Thyroid gland (tissue), 4 donors: Measurements from ENCODE around the gene MYADML2. TPM values are rescaled to one million over a fixed set of nuclear protein-coding genes. Genes with fewer than 3 reads are reported as not detected.

Experiments
- DNase-seq, 2 donors: peaks; one replicate each; pipeline ENCODE4 v3.0.0-alpha.2; 2019
- H3K27ac ChIP-seq, 3 donors: fragments of 200-600 bp; sonication (generic); 1 replicate in 2 of 3; 2 replicates in 1 of 3; pipeline ENCODE4 v1.5.1; 2016 to 2019; ENCODE audit warnings: mild to moderate bottlenecking in 1 of 3, moderate library complexity in 1 of 3
- H3K27me3 ChIP-seq: fragments of 200-600 bp; sonication (generic); one replicate; pipeline ENCODE4 v1.5.1; 2019
- H3K36me3 ChIP-seq, 2 donors: fragments of 200-600 bp; sonication (generic); one replicate each; pipeline ENCODE4 v1.5.1; 2016 to 2019
- H3K4me1 ChIP-seq, 2 donors: fragments of 200-600 bp; sonication (generic); one replicate each; pipeline ENCODE4 v1.5.1; 2017 to 2019
- H3K4me3 ChIP-seq, 3 donors: fragments of 200-600 bp; sonication (generic); replicated peaks in 1 of 3; 1 replicate in 2 of 3; 2 replicates in 1 of 3; pipeline ENCODE4 v1.5.1; 2016; ENCODE audit warnings: mild to moderate bottlenecking in 1 of 3
- H3K9me3 ChIP-seq: fragments of 200-600 bp; sonication (generic); one replicate; pipeline ENCODE4 v1.5.1; 2017
- CTCF ChIP-seq, 6 experiments: fragments of 200-600 bp in 3 of 6; fragments of 450-650 bp in 3 of 6; sonication (generic) in 3 of 6; IDR thresholded peaks; one replicate each; pipeline ENCODE4 v1.5.1; 2016 to 2019; ENCODE audit warnings: antibody characterized with exemption in 6 of 6, mild to moderate bottlenecking in 2 of 6, inconsistent platforms in 1 of 6, moderate library complexity in 1 of 6
- POLR2A ChIP-seq, 2 donors: fragments of 450-650 bp; IDR thresholded peaks; one replicate each; pipeline ENCODE4 v1.6.1; 2017; ENCODE audit warnings: antibody characterized with exemption in 2 of 2, mild to moderate bottlenecking in 2 of 2, moderate library complexity in 1 of 2
- WGBS, 2 donors: methylation state at CpG; one replicate each; pipeline ENCODE4 v1.1.5; 2017; 5-methylcytosine and 5-hydroxymethylcytosine counted together
- intact Hi-C: fragments of 100-400 bp; cut with DNase I; formaldehyde crosslinking; loops from one replicate; pipeline ENCODE4 v1.15.1; 2023
- total RNA-seq, 4 donors: library from RNA; depleted of rRNA; stranded (reverse); fragments of >200 nt; gene quantifications; one replicate each; pipeline ENCODE4 v1.2.3, GENCODE V29; 2016

The MYADML2 gene
- total RNA-seq, 4 donors from 2014 or later: not detected

DNA sequence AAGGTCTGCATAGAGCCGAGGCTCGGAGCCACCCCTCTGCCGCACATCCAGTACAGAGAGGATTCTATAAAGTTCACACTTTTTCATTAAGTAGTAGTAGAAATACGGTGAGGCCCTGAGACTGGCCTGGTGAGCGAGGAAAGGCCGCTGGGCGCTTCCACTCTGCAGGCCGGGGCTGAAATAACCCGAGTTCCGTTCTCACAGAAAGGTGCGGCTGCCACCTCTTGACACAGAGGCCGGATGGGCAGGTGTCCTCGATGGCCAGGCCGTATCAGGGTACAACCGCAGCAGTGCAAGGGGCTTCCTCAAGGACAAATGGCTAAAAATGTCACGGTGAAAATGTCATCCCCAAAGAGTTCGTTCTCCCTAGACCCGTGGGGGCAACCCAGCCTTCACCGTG lies 35.1 kb downstream of the MYADML2 start:
- TF ChIP-seq POLR2A (IDR thresholded peaks at IDR 0.05) (no peak), CTCF (IDR thresholded peaks at IDR 0.05) (no peak)

DNA sequence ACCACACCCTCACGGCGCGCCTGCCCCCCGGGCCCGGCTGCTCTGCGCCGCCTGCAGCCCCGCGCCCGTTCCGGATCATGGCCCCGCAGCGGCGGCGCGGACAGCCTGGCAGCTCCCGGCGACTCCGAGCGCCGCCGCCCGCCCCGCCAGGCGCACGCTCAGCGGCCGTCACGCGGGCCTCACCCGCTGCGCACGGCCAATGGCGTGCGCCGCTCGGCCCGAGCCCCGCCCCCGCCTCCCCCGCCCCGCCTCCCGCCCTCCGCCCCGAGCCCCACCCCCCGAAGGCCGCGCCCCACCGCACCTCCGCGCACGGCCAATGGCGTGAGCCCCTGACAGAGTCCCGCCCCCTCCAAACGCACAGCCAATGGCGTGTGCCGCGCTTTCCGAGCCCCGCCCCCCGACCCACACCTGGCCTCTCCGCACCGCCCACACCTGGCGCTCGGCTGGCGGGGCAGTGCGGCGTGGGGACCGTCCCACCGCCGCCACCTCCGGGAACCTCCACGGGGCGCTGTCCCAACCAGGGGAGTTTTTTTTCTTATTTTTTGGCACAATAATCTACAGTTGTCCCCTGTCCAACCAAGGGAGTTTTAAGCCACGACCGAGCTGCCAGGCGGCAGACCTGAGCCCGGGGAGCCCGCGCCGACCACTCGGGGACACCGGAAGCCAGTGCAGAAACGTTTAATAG lies 35.6 kb downstream of the MYADML2 start, which contains the start of gene PCYT2:
Gene PCYT2, minus strand, starts transcription at position 123 of the 685 bp plus-strand sequence. Its CDS starts 44 bp downstream, at position 79.
- peaks cover 24 to 32% of the 10 kb centered on the region in 2 donors for H3K36me3 ChIP-seq
- peaks cover 14 to 19% of the 10 kb centered on the region in 2 donors for H3K4me1 ChIP-seq
- H3K27ac ChIP-seq: peak within 1 kb of the TSS in 1 of 3 donors; percentile 36
- H3K9me3 ChIP-seq: no peaks in the 10 kb centered on the region
- TF ChIP-seq POLR2A (IDR thresholded peaks at IDR 0.05): peak in 1 of 2 donors; percentile 57
- peak in 2 of 6 experiments; percentile 21 to 22 for TF ChIP-seq CTCF (IDR thresholded peaks at IDR 0.05)
- peak; percentile 95 to 97 for DNase-seq
- peak within 1 kb of the TSS; percentile 55 to 69 (median 68) for H3K4me3 ChIP-seq
- intact Hi-C loops: no loop called here
- H3K27me3 ChIP-seq: no peaks in the 10 kb centered on the region
- 0 to 11% methylated on average over 1 to 28 of the region's 84 CpGs for WGBS, 2 donors

More for the DNA sequence above, 35.1 kb downstream of the MYADML2 start:
- no peaks in the 10 kb centered on the region for H3K27me3 ChIP-seq
- no peak for DNase-seq
- no peak overlapping the region for H3K4me3 ChIP-seq
- H3K4me1 ChIP-seq: peaks cover 19 to 24% of the 10 kb centered on the region in 2 donors
- no peaks in the 10 kb centered on the region for H3K9me3 ChIP-seq
- H3K36me3 ChIP-seq: peaks cover 24 to 32% of the 10 kb centered on the region in 2 donors
- intact Hi-C loops: no loop called here
- WGBS, 2 donors: 88 to 89% methylated on average over 19 of the region's 19 CpGs
- H3K27ac ChIP-seq: peak overlapping the region in 1 of 3 donors; percentile 36

DNA sequence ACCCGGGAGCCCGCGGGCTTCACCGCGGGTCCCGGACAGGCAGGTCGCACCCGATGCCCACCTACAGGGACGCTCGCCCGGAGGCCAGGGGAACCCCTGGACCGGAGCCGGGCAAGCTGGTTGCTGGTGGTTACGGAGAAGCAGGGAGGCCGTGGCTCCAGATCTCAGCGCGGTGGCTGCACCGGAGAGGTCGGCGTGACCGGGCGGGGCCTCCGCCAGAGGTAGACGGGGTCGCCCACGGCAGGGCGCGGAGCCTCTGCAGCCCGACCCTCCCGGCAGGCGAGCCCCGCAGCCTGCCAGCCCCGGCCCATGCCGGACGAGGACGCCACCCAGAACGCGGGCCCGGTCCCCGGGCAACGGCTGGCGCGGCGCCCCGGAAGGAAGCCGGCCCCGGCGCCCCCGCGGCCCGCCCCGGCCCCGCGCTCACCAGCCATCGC lies 36.2 kb downstream of the MYADML2 start:
- peak overlapping the region in 1 of 3 donors; percentile 24 for H3K27ac ChIP-seq
- peak in 1 of 2 donors; percentile 35 for DNase-seq
- H3K9me3 ChIP-seq: no peaks in the 10 kb centered on the region
- no peaks in the 10 kb centered on the region for H3K27me3 ChIP-seq
- TF ChIP-seq POLR2A (IDR thresholded peaks at IDR 0.05) (no peak), CTCF (IDR thresholded peaks at IDR 0.05) (no peak)
- peaks cover 14 to 19% of the 10 kb centered on the region in 2 donors for H3K4me1 ChIP-seq
- peak overlapping the region; percentile 55 to 69 (median 68) for H3K4me3 ChIP-seq
- intact Hi-C loops: no loop called here
- WGBS, 2 donors: 0 to 2% methylated on average over 1 to 11 of the region's 55 CpGs
- peaks cover 24 to 32% of the 10 kb centered on the region in 2 donors for H3K36me3 ChIP-seq

GRCh38 chr17:81909966-81910839 lies 36.8 kb downstream of the MYADML2 start:
- no peak for TF ChIP-seq CTCF (IDR thresholded peaks at IDR 0.05)
- Histone ChIP-seq H3K4me3 (peak overlapping the region; percentile 55 to 69 (median 68)), H3K27me3 (no peaks in the 10 kb centered on the region), H3K9me3 (no peaks in the 10 kb centered on the region), H3K36me3 (peaks cover 20 to 27% of the 10 kb centered on the region in 2 donors), H3K4me1 (peaks cover 14 to 19% of the 10 kb centered on the region in 2 donors), H3K27ac (peak overlapping the region in 1 of 3 donors; percentile 24)
- intact Hi-C loops: no loop called here
- DNase-seq: peak; percentile 69 to 72
- WGBS, 2 donors: 35 to 40% methylated on average over 18 to 23 of the region's 23 CpGs
